H7 (cell line): ENCODE data around the gene FAM151A. TPM values are rescaled to one million over a fixed set of nuclear protein-coding genes. Genes with fewer than 3 reads are reported as not detected.

Experiments
- DNase-seq: peaks from one replicate; pipeline ENCODE4 v3.0.0; 2012
- H3K27me3 ChIP-seq: 2 replicates; pipeline ENCODE4 v1.6.0; 2011; ENCODE audit warnings: mild to moderate bottlenecking, low read length; ENCODE audit not compliant: control insufficient read depth, insufficient read depth
- H3K36me3 ChIP-seq: replicated peaks from 2 replicates; pipeline ENCODE4 v1.5.1; 2011; ENCODE audit warnings: low read length; ENCODE audit not compliant: control insufficient read depth, insufficient read depth
- H3K4me3 ChIP-seq: 2 replicates; pipeline ENCODE4 v1.5.1; 2011; ENCODE audit warnings: low read depth, mild to moderate bottlenecking, control low read depth, low read length, moderate library complexity; ENCODE audit not compliant: insufficient read depth
- total RNA-seq: library from RNA; depleted of rRNA; stranded (reverse); fragments of >200 nt; shearing (Covaris generic); gene quantifications from 2 replicates; pipeline ENCODE4 v1.2.3, GENCODE V29; 2014

FAM151A gene
- total RNA-seq, 1 experiment from 2014 or later, result not detected

DNA sequence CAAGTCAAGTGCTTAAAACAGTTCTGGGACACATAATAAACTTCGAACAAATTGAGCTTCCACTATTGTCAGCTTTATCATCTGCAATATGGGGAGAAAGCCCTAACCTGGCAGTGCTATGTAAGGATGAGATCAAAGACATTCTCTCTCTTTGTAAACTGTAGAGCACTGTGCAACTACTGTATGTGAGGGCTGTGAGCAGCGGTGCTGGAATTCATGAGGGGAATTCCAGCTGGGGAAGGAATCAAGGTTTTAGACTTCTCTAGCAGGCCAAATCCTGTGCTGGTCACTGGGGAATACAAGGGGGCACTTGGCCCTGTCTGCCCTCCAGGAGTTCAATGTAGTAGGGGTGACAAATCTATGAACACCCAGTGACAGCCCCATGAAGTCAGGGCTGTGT, 9.3 kb downstream of the FAM151A start:
- H3K36me3 ChIP-seq, result no peaks in the 10 kb centered on the region
- H3K4me3 ChIP-seq, result no peak overlapping the region
- DNase-seq, result peak; percentile 11
- no peaks in the 10 kb centered on the region for H3K27me3 ChIP-seq

DNA sequence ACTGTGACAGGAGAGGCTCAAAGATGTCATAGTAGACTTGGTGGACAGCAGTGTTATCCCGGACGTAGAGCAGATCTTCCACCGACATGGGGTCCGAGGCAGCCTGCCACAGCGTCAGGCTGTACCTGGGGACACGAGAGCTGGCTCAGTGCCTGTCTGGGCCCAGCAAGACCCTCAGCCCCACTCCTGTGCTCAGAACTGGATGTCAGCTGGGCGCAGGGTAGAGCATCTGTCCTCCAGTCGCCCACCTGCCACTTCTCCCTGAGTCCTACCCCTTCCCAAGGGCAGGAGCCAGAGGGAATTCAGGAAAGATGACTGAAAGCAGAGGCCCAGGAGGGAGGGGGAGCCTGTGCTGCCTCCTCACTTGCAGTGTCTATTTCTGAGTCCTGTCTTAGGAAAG, 11.7 kb downstream of the FAM151A start:
- H3K27me3 ChIP-seq, result no peaks in the 10 kb centered on the region
- H3K4me3 ChIP-seq, result no peak overlapping the region
- H3K36me3 ChIP-seq, result no peaks in the 10 kb centered on the region
- peak; percentile 40 for DNase-seq

DNA sequence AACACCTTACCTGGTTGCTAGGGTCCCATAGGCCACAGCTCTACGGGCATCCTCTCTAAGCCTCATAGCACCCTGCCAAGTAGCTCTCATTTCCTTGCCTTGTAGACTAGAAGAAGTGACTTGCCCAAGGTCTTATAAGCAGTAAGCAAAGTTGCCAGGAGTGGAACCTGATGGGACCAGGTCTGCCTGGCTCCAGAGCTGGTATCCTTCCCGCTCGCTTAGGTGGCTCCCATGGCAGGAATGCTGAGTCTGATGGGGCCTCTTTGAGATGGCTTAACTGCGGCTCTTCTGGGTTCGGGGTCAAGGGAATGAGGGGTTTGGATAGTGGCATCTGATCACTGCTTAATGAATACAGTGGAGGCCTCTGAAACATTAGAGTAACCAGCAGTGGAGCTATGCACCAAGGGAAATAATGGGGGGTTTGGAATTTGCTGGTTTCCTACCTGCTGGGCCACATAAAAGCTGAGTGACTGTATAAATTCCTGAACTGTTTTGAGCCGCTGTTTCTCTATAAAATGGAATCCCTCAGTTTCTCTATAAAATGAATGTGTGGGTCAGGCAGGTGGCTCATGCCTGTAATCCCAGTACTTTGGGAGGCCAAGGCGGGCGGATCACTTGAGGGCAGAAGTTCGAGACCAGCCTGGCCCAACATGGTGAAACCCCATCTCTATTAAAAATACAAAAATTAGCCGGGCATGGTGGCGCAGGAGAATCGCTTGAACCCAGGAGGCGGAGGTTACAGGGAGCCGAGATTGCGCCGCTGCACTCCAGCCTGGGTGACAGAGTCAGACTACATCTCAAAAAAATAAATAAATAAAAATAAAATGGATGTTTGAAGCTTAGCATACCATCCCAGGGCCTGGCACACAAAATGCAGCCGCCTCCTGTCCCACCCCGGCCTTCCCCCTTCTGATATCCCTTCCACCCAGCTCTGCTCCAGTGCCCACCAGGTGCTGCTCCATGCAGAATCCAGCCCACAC, 12.4 kb downstream of the FAM151A start:
- peak; percentile 56 for DNase-seq
- Histone ChIP-seq H3K4me3 (no peak overlapping the region), H3K27me3 (no peaks in the 10 kb centered on the region), H3K36me3 (no peaks in the 10 kb centered on the region)

DNA sequence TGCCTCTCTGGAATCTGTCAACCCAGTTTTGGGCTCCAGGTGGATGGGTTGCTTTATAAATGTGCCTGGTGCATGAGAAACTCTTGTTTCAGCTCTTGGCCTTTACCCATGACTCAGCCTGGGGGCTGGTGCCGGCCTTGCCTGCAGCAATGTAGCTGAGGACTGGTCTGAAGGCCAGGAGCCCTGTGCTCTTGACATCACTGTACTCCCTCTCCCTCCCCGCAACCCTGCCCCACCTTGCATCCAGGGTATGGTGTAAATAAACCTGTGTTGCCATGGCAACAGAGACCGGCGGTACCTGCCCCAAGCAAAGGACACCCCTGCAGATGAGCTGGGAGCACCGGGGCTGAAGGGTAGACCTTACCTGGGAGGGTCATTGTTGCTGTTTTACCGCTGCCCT, 13.3 kb downstream of the FAM151A start:
- Histone ChIP-seq H3K36me3 (no peaks in the 10 kb centered on the region), H3K27me3 (no peaks in the 10 kb centered on the region), H3K4me3 (no peak overlapping the region)
- peak; percentile 84 for DNase-seq

DNA sequence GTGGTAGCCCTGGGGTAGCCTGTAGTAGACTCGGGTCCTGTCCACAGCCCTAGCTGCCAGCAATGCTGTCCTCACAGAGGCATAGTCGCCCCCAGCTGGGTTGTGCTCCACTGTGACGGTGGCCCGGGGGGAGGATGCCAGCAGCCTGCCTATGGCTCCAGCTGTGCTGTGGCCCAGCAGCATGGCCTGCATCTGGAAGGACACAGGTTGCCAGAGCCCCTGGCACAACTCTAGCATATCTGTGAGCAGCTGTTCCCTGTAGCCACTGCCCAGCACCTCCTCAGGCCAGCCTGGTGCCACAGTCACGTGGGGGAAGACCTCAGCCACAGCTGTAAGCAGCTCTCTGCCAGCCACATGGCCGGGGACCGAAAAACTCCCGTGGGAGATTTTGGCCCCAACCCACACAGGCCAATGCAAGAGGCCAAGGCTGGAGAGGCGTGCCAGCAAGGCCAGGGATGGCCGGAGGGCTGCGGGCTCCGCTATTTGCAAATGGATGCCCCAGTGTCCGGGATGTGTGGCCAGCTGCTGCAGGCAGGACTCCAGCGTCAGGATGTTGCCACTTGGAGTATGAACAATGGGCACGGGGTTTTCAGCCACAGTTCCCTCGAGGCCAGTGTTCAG, 13.9 kb downstream of the FAM151A start:
- Histone ChIP-seq H3K27me3 (no peaks in the 10 kb centered on the region), H3K4me3 (no peak overlapping the region), H3K36me3 (no peaks in the 10 kb centered on the region)
- no peak for DNase-seq

DNA sequence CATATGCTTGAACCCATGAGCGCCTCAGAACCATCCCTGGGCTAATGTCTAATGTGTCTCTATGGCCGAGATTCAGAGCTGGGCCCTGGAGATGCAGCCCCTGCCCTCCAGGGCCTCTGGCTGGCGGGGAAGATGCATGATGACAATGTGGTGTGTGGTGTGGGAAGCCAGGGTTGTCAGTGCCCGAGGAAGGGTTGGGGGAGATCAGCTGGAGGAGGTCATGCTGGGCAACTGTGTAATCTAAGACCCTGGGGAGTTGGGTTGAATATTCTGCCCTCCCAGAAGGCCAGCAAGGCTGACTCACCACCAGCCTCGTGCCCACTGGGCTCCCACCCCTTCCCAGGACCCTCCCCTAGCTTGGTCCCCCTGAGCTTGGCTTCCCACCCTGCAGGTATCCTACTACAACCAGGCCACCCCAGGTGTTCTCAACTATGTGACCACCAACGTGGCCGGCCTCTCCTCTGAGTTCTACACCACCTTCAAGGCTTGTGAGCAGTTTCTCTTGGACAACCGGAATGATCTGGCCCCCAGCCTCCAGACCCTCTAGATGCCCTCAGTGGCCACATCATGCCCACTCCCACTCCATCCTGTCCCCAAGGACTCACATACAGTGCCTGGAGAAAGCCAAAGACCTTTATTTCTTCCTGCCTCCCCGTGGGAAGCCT, 14.6 kb downstream of the FAM151A start:
- Histone ChIP-seq H3K27me3 (no peaks in the 10 kb centered on the region), H3K4me3 (no peak overlapping the region), H3K36me3 (no peaks in the 10 kb centered on the region)
- no peak for DNase-seq

DNA sequence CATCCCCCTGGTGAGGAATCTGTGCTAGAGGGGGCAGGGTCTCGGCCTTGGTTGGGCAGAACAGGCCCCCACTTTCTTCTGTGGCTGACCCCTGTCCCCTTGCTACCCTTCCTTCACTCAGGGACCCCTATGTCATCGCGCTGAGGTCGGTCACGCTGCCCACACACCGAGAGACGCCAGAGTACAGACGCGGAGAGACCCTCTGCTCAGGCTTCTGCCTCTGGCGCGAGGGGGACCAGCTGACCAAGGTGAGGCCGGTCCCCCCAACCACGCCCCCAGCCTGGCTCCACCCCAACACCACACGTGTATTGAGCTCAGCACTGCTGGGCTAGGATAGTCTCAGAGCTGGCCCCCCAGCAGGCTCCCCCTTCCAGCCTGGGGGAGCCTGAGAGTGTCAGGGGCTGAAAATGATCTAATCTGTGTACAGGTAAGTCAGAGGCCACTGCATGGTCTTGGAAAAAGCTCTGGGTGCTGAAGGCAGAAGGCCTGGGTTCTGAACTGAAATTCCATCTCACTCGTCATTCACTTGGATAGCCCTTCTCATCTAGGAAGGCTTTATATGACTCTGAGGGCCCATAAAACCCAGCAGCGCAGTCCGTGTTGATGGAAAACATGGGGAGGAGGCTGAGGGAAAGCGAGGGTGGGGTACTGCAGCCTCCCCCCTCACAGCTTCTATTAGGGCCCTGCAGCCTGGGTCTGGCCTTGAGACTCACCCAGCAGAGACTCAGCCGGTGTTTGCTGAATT, 15.3 kb downstream of the FAM151A start:
- Histone ChIP-seq H3K4me3 (no peak overlapping the region), H3K36me3 (no peaks in the 10 kb centered on the region), H3K27me3 (no peaks in the 10 kb centered on the region)
- no peak for DNase-seq

DNA sequence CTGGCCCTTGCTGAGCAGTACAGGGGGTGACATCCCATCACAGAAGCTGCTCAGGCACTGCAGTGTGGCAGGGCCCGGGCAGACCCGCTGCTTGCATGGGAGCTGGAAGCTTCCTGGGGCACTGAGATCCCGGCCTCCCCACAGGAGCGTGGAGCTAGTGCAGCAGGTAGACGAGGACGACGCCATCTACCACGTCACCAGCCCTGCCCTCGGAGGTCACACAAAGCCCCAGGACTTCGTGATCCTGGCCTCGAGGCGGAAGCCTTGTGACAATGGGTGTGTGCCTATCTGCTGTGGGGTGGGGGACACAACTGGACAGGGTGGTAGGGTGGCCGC, 16.4 kb downstream of the FAM151A start:
- H3K27me3 ChIP-seq, result no peaks in the 10 kb centered on the region
- H3K4me3 ChIP-seq, result no peak overlapping the region
- DNase-seq, result no peak
- H3K36me3 ChIP-seq, result no peaks in the 10 kb centered on the region

DNA sequence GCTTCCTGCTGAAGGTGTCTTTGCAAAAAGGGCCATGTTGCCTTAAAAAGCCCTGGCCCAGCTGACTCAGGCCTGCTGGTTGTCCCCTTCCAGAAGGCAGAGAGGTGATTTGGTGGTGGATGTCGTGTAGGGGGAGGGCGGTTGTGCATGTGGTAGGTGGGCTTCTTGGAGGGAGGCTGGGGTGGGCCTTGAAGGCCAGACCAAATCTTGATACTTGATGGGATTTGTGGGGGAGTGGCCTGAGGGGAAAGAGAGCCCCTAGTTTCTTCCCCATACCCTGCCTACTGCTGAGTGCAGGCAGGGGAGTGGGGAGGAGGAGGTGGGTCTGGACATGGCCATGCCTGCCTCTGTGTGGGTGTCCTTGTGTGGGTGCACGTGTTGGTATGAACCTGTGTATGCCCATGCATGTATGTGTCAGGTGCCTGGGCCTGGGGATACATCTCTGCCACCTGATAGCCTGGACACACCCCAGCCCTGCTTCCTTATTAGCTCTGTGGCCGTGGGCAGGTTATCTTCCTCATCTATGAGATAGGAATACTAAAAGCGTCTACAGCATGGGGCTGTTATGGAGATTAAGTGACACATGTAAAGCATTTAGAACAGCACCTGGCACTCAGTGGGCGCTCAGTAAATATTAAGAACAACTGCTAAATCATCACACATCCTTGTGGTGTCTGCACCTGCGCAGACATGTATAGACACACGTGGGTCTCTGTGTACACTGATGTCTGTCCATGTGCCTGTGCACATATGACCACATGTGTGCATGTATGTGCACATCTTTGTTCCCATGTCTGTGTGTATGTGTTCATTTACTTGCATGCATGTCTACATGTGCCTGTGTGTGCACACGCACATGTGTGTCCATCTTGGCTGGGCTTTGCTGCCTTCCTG, 17.0 kb downstream of the FAM151A start:
- no peak for DNase-seq
- Histone ChIP-seq H3K36me3 (no peaks in the 10 kb centered on the region), H3K27me3 (no peaks in the 10 kb centered on the region), H3K4me3 (no peak overlapping the region)

DNA sequence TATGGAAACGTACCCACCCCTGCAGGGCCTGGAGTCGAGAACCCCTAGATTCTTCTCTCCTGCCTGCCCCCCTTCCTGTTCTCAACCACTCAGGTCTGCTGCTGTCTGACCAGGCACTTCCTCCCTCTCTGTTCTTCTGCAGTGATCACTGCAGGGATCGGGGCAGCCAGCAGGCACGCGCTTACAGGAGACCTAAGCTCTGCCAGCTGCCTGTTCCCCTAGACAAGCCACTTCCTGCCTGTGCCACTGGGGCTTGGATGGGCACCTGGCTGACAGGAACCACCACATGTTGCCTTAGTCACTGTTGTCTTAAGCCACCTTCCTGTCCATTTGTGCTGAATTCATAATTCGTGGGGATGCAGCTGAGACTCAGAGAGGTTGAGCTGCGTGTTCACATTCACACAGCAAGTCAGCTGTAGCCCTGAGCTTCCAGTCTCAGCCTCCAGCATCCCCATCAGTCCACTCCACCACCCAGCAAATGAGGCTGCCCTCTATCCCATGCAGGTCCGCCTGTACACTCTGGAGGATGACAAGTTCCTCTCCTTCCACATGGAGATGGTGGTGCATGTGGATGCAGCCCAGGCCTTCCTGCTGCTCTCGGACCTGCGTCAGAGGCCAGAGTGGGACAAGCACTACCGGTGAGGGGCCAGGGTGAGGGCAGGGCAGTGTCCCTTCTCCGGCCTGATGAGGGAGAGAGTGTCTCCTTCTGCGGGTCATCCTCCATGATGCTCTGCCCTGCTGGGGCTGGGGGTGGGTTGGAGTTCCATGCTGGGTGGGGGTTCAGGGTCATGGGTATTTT, 18.6 kb downstream of the FAM151A start:
- no peaks in the 10 kb centered on the region for H3K36me3 ChIP-seq
- H3K27me3 ChIP-seq, result no peaks in the 10 kb centered on the region
- no peak for DNase-seq
- no peak overlapping the region for H3K4me3 ChIP-seq

DNA sequence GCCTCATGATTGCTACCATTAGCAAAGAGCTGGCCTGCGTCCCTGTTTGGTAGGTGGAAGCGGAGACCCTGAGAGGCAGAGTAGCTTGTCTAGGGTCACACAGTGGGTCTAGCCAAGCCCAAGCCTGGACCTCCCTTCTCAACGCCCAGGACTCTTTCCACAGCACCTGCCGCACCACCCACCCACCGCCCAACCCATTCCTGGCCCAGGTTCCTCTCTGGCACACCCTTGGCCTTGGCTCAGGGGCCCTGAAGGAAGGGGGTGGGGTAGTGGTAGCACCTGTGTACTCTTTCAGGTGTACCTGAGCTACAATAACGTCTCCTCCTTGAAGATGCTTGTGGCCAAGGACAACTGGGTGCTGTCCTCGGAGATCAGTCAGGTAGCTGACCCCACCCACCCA, 19.3 kb downstream of the FAM151A start:
- no peaks in the 10 kb centered on the region for H3K36me3 ChIP-seq
- DNase-seq, result no peak
- no peaks in the 10 kb centered on the region for H3K27me3 ChIP-seq
- H3K4me3 ChIP-seq, result no peak overlapping the region

DNA sequence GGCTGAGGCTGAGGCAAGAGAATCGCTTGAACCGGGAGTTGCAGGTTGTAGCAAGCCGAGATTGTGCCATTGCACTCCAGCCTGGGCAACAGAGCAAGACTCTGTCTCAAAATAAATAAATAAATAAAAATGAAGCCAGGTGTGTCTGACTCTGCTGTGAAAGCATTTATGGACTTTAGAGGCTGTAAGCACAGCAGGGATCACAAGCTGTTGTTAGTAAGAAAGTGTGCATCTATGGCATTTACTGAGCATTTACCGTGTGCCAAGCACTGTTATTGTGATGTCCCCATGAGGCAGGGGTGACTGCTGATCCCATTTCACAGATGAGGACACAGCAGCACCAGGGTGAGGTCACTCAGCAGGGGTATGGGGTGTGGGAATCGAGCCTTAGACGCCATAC, 20.1 kb downstream of the FAM151A start:
- no peak for DNase-seq
- no peaks in the 10 kb centered on the region for H3K27me3 ChIP-seq
- no peaks in the 10 kb centered on the region for H3K36me3 ChIP-seq
- no peak overlapping the region for H3K4me3 ChIP-seq

DNA sequence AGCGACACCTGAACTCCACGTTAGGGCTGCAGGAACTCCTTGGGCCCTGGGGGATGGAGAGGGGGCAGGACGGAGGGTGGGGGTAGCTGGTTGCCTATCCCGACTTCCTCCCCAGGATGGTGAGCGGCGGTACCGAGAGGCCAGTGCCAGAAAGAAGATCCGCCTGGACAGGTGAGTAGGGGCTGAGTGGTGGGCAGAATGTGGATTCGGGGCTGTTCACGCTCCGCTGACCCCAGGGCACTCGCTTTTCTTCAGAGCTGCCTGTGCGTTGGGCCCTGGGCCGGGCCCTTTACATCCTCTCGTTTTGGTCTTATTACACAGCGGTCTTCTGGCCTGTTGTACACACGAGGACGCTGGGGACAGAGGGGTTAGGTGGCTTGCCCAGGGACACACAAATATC, 20.8 kb downstream of the FAM151A start:
- H3K36me3 ChIP-seq, result no peaks in the 10 kb centered on the region
- no peak overlapping the region for H3K4me3 ChIP-seq
- no peak for DNase-seq
- no peaks in the 10 kb centered on the region for H3K27me3 ChIP-seq
